Naive B cell (primary cell): Measurements from ENCODE around the gene TCP11L2. TPM values are rescaled to one million over a fixed set of nuclear protein-coding genes. Genes with fewer than 3 reads are reported as not detected.
"Not testable (repeated sequence)": the region's sequence is repeated elsewhere in the genome, so short reads cannot be mapped to it uniquely, and the experiment has no call there.

Experiments used
- ATAC-seq, 2 donors: fragments of 150-1000 bp; cut with Tn5 transposase; 2 replicates each; pipeline ENCODE4 v1.10.0; 2021; ENCODE audit warnings: low read depth in 2 of 2, mild to moderate bottlenecking in 2 of 2, moderate library complexity in 2 of 2
- DNase-seq: peaks from one replicate; pipeline ENCODE4 v3.0.0; 2022
- H3K27ac Mint-ChIP-seq, 6 donors: one replicate each; pipeline ENCODE4 v1.8.0; 2020 to 2022; ENCODE audit warnings: mild to moderate bottlenecking in 6 of 6, mixed read lengths in 6 of 6, moderate library complexity in 5 of 6, inconsistent platforms in 2 of 6
- H3K27me3 Mint-ChIP-seq, 3 donors: one replicate each; pipeline ENCODE4 v1.8.0; 2021 to 2022; ENCODE audit warnings: mixed read lengths in 3 of 3, mild to moderate bottlenecking in 1 of 3
- H3K36me3 Mint-ChIP-seq, 2 donors: one replicate each; pipeline ENCODE4 v1.8.0; 2020 to 2022; ENCODE audit warnings: mixed read lengths in 2 of 2, inconsistent platforms in 1 of 2, mild to moderate bottlenecking in 1 of 2
- H3K4me1 Mint-ChIP-seq, 3 donors: one replicate each; pipeline ENCODE4 v1.8.0; 2020 to 2022; ENCODE audit warnings: mixed read lengths in 3 of 3, inconsistent platforms in 1 of 3, mild to moderate bottlenecking in 1 of 3, moderate library complexity in 1 of 3
- H3K4me3 Mint-ChIP-seq, 8 donors: one replicate each; pipeline ENCODE4 v1.8.0; 2020 to 2022; ENCODE audit warnings: mild to moderate bottlenecking in 8 of 8, mixed read lengths in 8 of 8, moderate library complexity in 8 of 8, inconsistent platforms in 2 of 8
- H3K9me3 Mint-ChIP-seq, 7 donors: one replicate each; pipeline ENCODE4 v1.8.0; 2020 to 2022; ENCODE audit warnings: mixed read lengths in 7 of 7, mild to moderate bottlenecking in 5 of 7, inconsistent platforms in 2 of 7, moderate library complexity in 1 of 7
- polyA plus RNA-seq, 6 donors: library from polyadenylated mRNA; unstranded; fragments of 300-500 nt; fragmentation: Illumina TruSeq; gene quantifications; one replicate each; pipeline ENCODE4 v1.2.3, GENCODE V29; 2021; ENCODE audit warnings: low read depth in 6 of 6

The TCP11L2 gene
- polyA plus RNA-seq, 6 donors from 2014 or later = 17.0 to 56.4 (median 47.6) TPM

GRCh38 chr12:106301611-106302321 is 767 bp upstream of the TCP11L2 start:
- peak overlapping the region; percentile 98 to 100 (median 100) for H3K27ac Mint-ChIP-seq
- peaks cover 7% of the 10 kb centered on the region in 2 donors for H3K36me3 Mint-ChIP-seq
- DNase-seq (peak; percentile 91), ATAC-seq (peak; percentile 58 to 60)
- peak overlapping the region; percentile 84 to 97 (median 91) for H3K4me3 Mint-ChIP-seq
- no peaks in the 10 kb centered on the region for H3K27me3 Mint-ChIP-seq
- H3K4me1 Mint-ChIP-seq = peaks cover 48 to 54% (median 50%) of the 10 kb centered on the region in 3 donors
- peaks cover 0 to 2% (median 0%) of the 10 kb centered on the region in 7 donors for H3K9me3 Mint-ChIP-seq

- H3K4me1 Mint-ChIP-seq = peaks cover 46 to 52% (median 49%) of the 10 kb centered on the region in 3 donors
- peaks cover 7% of the 10 kb centered on the region in 2 donors for H3K36me3 Mint-ChIP-seq
- H3K4me3 Mint-ChIP-seq = peak overlapping the region; percentile 84 to 98 (median 96)
- peak overlapping the region; percentile 100 for H3K27ac Mint-ChIP-seq
- peak; percentile 97 for DNase-seq
- no peaks in the 10 kb centered on the region for H3K27me3 Mint-ChIP-seq
- ATAC-seq = peak; percentile 52 to 54
- peaks cover 0 to 2% (median 0%) of the 10 kb centered on the region in 7 donors for H3K9me3 Mint-ChIP-seq
Observed at GRCh38 chr12:106303202-106303820, 778 bp downstream of the TCP11L2 start.

- H3K4me1 Mint-ChIP-seq = peaks cover 51 to 59% (median 54%) of the 10 kb centered on the region in 3 donors
- peaks cover 0 to 2% (median 0%) of the 10 kb centered on the region in 7 donors for H3K9me3 Mint-ChIP-seq
- peak overlapping the region; percentile 83 to 97 (median 96) for H3K4me3 Mint-ChIP-seq
- DNase-seq = peak; percentile 16
- H3K27me3 Mint-ChIP-seq = no peaks in the 10 kb centered on the region
- H3K36me3 Mint-ChIP-seq = peaks cover 7 to 14% of the 10 kb centered on the region in 2 donors
- no peak for ATAC-seq
- H3K27ac Mint-ChIP-seq = peak overlapping the region; percentile 100
Observed at GRCh38 chr12:106304001-106304421, 1.5 kb downstream of the TCP11L2 start.

GRCh38 chr12:106304797-106305196 is 2.3 kb downstream of the TCP11L2 start:
- Mint-ChIP-seq H3K9me3 (peaks cover 0 to 2% (median 0%) of the 10 kb centered on the region in 7 donors), H3K36me3 (peaks cover 7 to 14% of the 10 kb centered on the region in 2 donors), H3K4me1 (peaks cover 59 to 64% (median 59%) of the 10 kb centered on the region in 3 donors), H3K27ac (peak overlapping the region in 5 of 6 donors; percentile 100), H3K4me3 (peak overlapping the region in 7 of 8 donors; percentile 4 to 97 (median 84)), H3K27me3 (no peaks in the 10 kb centered on the region)
- no peak for DNase-seq
- no peak for ATAC-seq

- Mint-ChIP-seq H3K27ac (peak overlapping the region; percentile 52 to 100 (median 82)), H3K27me3 (no peaks in the 10 kb centered on the region), H3K4me1 (peaks cover 65 to 70% (median 65%) of the 10 kb centered on the region in 3 donors), H3K9me3 (peaks cover 0 to 2% (median 0%) of the 10 kb centered on the region in 7 donors), H3K4me3 (peak overlapping the region in 5 of 8 donors; percentile 5 to 84 (median 36)), H3K36me3 (peaks cover 7 to 14% of the 10 kb centered on the region in 2 donors)
- no peak for DNase-seq
- no peak for ATAC-seq
Observed at GRCh38 chr12:106305376-106305775, 2.8 kb downstream of the TCP11L2 start.

- Mint-ChIP-seq H3K27me3 (no peaks in the 10 kb centered on the region), H3K27ac (no peak overlapping the region), H3K4me1 (peaks cover 65 to 69% (median 67%) of the 10 kb centered on the region in 3 donors), H3K9me3 (peaks cover 0 to 2% (median 0%) of the 10 kb centered on the region in 7 donors), H3K4me3 (no peak overlapping the region), H3K36me3 (peaks cover 7 to 14% of the 10 kb centered on the region in 2 donors)
- DNase-seq (no peak), ATAC-seq (no peak)
Observed at GRCh38 chr12:106307181-106307580, 4.6 kb downstream of the TCP11L2 start.

- Mint-ChIP-seq H3K27ac (no peak overlapping the region), H3K4me1 (peaks cover 60 to 67% (median 61%) of the 10 kb centered on the region in 3 donors)
Observed at GRCh38 chr12:106308121-106308520, 5.6 kb downstream of the TCP11L2 start.

GRCh38 chr12:106308611-106309010 is 6.1 kb downstream of the TCP11L2 start:
- H3K4me3 Mint-ChIP-seq = no peak overlapping the region
- no peaks in the 10 kb centered on the region for H3K9me3 Mint-ChIP-seq
- peaks cover 7 to 14% of the 10 kb centered on the region in 2 donors for H3K36me3 Mint-ChIP-seq
- H3K4me1 Mint-ChIP-seq = peaks cover 55 to 63% (median 57%) of the 10 kb centered on the region in 3 donors
- no peak for ATAC-seq
- H3K27me3 Mint-ChIP-seq = no peaks in the 10 kb centered on the region
- H3K27ac Mint-ChIP-seq = peak overlapping the region in 1 of 6 donors; percentile 46
- no peak for DNase-seq

More at GRCh38 chr12:106308121-106308520, 5.6 kb downstream of the TCP11L2 start:
- ATAC-seq (no peak), DNase-seq (no peak)
- H3K9me3 Mint-ChIP-seq = no peaks in the 10 kb centered on the region
- H3K36me3 Mint-ChIP-seq = peaks cover 7 to 14% of the 10 kb centered on the region in 2 donors
- no peak overlapping the region for H3K4me3 Mint-ChIP-seq
- H3K27me3 Mint-ChIP-seq = no peaks in the 10 kb centered on the region

GRCh38 chr12:106309671-106310505 is 7.4 kb downstream of the TCP11L2 start:
- no peaks in the 10 kb centered on the region for H3K27me3 Mint-ChIP-seq
- H3K4me3 Mint-ChIP-seq = peak overlapping the region in 3 of 8 donors; percentile 31 to 48 (median 44)
- peaks cover 7 to 11% of the 10 kb centered on the region in 2 donors for H3K36me3 Mint-ChIP-seq
- no peaks in the 10 kb centered on the region for H3K9me3 Mint-ChIP-seq
- H3K4me1 Mint-ChIP-seq = peaks cover 43 to 53% (median 45%) of the 10 kb centered on the region in 3 donors
- peak overlapping the region in 4 of 6 donors; percentile 59 to 94 (median 80) for H3K27ac Mint-ChIP-seq
- no peak for DNase-seq
- peak in 1 of 2 donors; percentile 4 for ATAC-seq

- Mint-ChIP-seq H3K9me3 (no peaks in the 10 kb centered on the region), H3K36me3 (peaks cover 7 to 13% of the 10 kb centered on the region in 2 donors), H3K27me3 (no peaks in the 10 kb centered on the region), H3K4me1 (peaks cover 35 to 45% (median 38%) of the 10 kb centered on the region in 3 donors), H3K4me3 (peak overlapping the region in 5 of 8 donors; percentile 22 to 58 (median 44)), H3K27ac (peak overlapping the region in 4 of 6 donors; percentile 49 to 76 (median 60))
- ATAC-seq (peak in 1 of 2 donors; percentile 14), DNase-seq (no peak)
Observed at GRCh38 chr12:106310687-106311086, 8.2 kb downstream of the TCP11L2 start.

- no peak for DNase-seq
- H3K27me3 Mint-ChIP-seq = no peaks in the 10 kb centered on the region
- H3K36me3 Mint-ChIP-seq = peaks cover 9 to 18% of the 10 kb centered on the region in 2 donors
- peak overlapping the region in 5 of 6 donors; percentile 29 to 76 (median 49) for H3K27ac Mint-ChIP-seq
- H3K4me3 Mint-ChIP-seq = peak overlapping the region in 3 of 8 donors; percentile 22 to 42 (median 34)
- no peaks in the 10 kb centered on the region for H3K9me3 Mint-ChIP-seq
- ATAC-seq = peak in 1 of 2 donors; percentile 29
- peaks cover 33 to 42% (median 34%) of the 10 kb centered on the region in 3 donors for H3K4me1 Mint-ChIP-seq
Observed at GRCh38 chr12:106311139-106311538, 8.6 kb downstream of the TCP11L2 start.

GRCh38 chr12:106313413-106313812 is 10.9 kb downstream of the TCP11L2 start:
- H3K4me1 Mint-ChIP-seq = peaks cover 27 to 35% (median 34%) of the 10 kb centered on the region in 3 donors
- DNase-seq, H3K27me3 Mint-ChIP-seq, H3K9me3 Mint-ChIP-seq, H3K4me3 Mint-ChIP-seq, H3K27ac Mint-ChIP-seq, ATAC-seq: not testable (repeated sequence)
- H3K36me3 Mint-ChIP-seq = peaks cover 22 to 29% of the 10 kb centered on the region in 2 donors
